NCI-H1092 (cell line): Measurements from ENCODE around the gene TLCD3A.
"Not testable (repeated sequence)": the region's sequence is repeated elsewhere in the genome, so short reads cannot be mapped to it uniquely, and the experiment has no call there.

Source experiments
- DNase-seq: peaks from one replicate; lab custom pipeline; 2025; lab: John Stamatoyannopoulos, UW

Gene TLCD3A

GRCh38 chr17:732067-732901 lies at the start of gene TLCD3A:
TSS of gene TLCD3A (plus strand) at chr17:732596. CDS start at chr17:732648, 52 bp downstream.
- no peak for DNase-seq

GRCh38 chr17:683040-683439 lies 49.4 kb upstream of the TLCD3A start:
- no peak for DNase-seq

GRCh38 chr17:683499-684254 lies 48.7 kb upstream of the TLCD3A start:
- no peak for DNase-seq

GRCh38 chr17:685006-685405 lies 47.4 kb upstream of the TLCD3A start:
- DNase-seq = no peak

- no peak for DNase-seq
These were observed 44.1 kb upstream of the TLCD3A start for GRCh38 chr17:688100-688989.

GRCh38 chr17:689556-690275 lies 42.7 kb upstream of the TLCD3A start:
- DNase-seq = no peak

GRCh38 chr17:690361-690760 lies 42.0 kb upstream of the TLCD3A start:
- DNase-seq = no peak

GRCh38 chr17:691423-691822 lies 41.0 kb upstream of the TLCD3A start:
- DNase-seq = no peak

GRCh38 chr17:692116-692515 lies 40.3 kb upstream of the TLCD3A start:
- no peak for DNase-seq

GRCh38 chr17:693791-694638 lies 38.4 kb upstream of the TLCD3A start:
- DNase-seq = no peak

GRCh38 chr17:696369-696768 lies 36.0 kb upstream of the TLCD3A start:
- no peak for DNase-seq

GRCh38 chr17:697682-698081 lies 34.7 kb upstream of the TLCD3A start:
- DNase-seq = no peak

GRCh38 chr17:698096-698495 lies 34.3 kb upstream of the TLCD3A start:
- not testable (repeated sequence) for DNase-seq

GRCh38 chr17:699345-699744 lies 33.1 kb upstream of the TLCD3A start:
- DNase-seq = no peak

- no peak for DNase-seq
These were observed 31.8 kb upstream of the TLCD3A start for GRCh38 chr17:700504-701094.

- no peak for DNase-seq
These were observed 29.1 kb upstream of the TLCD3A start for GRCh38 chr17:703081-703875.

GRCh38 chr17:704111-704864 lies 28.1 kb upstream of the TLCD3A start:
- DNase-seq = no peak

GRCh38 chr17:705011-705410 lies 27.4 kb upstream of the TLCD3A start:
- DNase-seq = no peak

- no peak for DNase-seq
These were observed 26.5 kb upstream of the TLCD3A start for GRCh38 chr17:705863-706262.
